Endometrial microvascular endothelial cells (primary cell): ENCODE measurements around the gene NOTCH1. TPM values are rescaled to one million over a fixed set of nuclear protein-coding genes. Genes with fewer than 3 reads are reported as not detected.

Experiments used
- in situ Hi-C: cut with HindIII; loops from 2 replicates; pipeline ENCODE4 v1.10.0; 2017; ENCODE audit warnings: low sequenced_read_pairs, low pct_unique_long_range_greater_than_20kb; ENCODE audit errors: inconsistent ontology term
- total RNA-seq: library from RNA; depleted of rRNA; stranded (reverse); fragments of >200 nt; gene quantifications from one replicate; pipeline ENCODE4 v1.2.3, GENCODE V29; 2015; ENCODE audit errors: inconsistent ontology term

NOTCH1 gene
- total RNA-seq, 1 donor from 2014 or later: 63.9 TPM

GRCh38 chr9:136537896-136538598 is 7.8 kb downstream of the NOTCH1 start:
- in situ Hi-C loops: no loop called here

GRCh38 chr9:136537411-136537810 is 8.4 kb downstream of the NOTCH1 start:
- in situ Hi-C loops: no loop called here

- in situ Hi-C loops: no loop called here
Observed at GRCh38 chr9:136536721-136537241, 9.1 kb downstream of the NOTCH1 start.

- in situ Hi-C loops: no loop called here
Observed at GRCh38 chr9:136536051-136536720, 9.7 kb downstream of the NOTCH1 start.

GRCh38 chr9:136535070-136535469 is 10.8 kb downstream of the NOTCH1 start:
- in situ Hi-C loops: no loop called here

- in situ Hi-C loops: no loop called here
Observed at GRCh38 chr9:136534366-136534765, 11.5 kb downstream of the NOTCH1 start.

- in situ Hi-C loops: no loop called here
Observed at GRCh38 chr9:136533775-136534157, 12.1 kb downstream of the NOTCH1 start.

- in situ Hi-C loops: no loop called here
Observed at GRCh38 chr9:136532799-136533774, 12.8 kb downstream of the NOTCH1 start.

- in situ Hi-C loops: no loop called here
Observed at GRCh38 chr9:136531904-136532798, 13.7 kb downstream of the NOTCH1 start.

- in situ Hi-C loops: no loop called here
Observed at GRCh38 chr9:136531186-136531903, 14.5 kb downstream of the NOTCH1 start.

GRCh38 chr9:136530461-136531089 is 15.3 kb downstream of the NOTCH1 start:
- in situ Hi-C loops: no loop called here

GRCh38 chr9:136529516-136530460 is 16.1 kb downstream of the NOTCH1 start:
- in situ Hi-C loops: no loop called here

- in situ Hi-C loops: no loop called here
Observed at GRCh38 chr9:136528716-136529341, 17.0 kb downstream of the NOTCH1 start.

- in situ Hi-C loops: no loop called here
Observed at GRCh38 chr9:136527721-136528710, 17.8 kb downstream of the NOTCH1 start.

GRCh38 chr9:136527131-136527530 is 18.7 kb downstream of the NOTCH1 start:
- in situ Hi-C loops: no loop called here
